HG02885 (cell line): ENCODE measurements around the gene ORM2.
A peak's percentile ranks its signal among the peaks of the same experiment; 100 is the strongest.

Experiments used
- ATAC-seq: cut with Tn5 transposase; IDR thresholded peaks from one replicate; pipeline ENCODE4 v1.9.1; 2021; ENCODE audit warnings: mild to moderate bottlenecking; ENCODE audit not compliant: unreplicated experiment, poor library complexity

Gene ORM2

GRCh38 chr9:114367772-114368569 lies 38.3 kb downstream of the ORM2 start:
- no peak for ATAC-seq

- ATAC-seq, result no peak
Measured at GRCh38 chr9:114369216-114370130, 39.8 kb downstream of the ORM2 start.

GRCh38 chr9:114370251-114370967 lies 40.7 kb downstream of the ORM2 start:
- no peak for ATAC-seq

- no peak for ATAC-seq
Measured at GRCh38 chr9:114370968-114371320, 41.3 kb downstream of the ORM2 start.

- no peak for ATAC-seq
Measured at GRCh38 chr9:114371343-114371944, 41.8 kb downstream of the ORM2 start.

- ATAC-seq, result no peak
Measured at GRCh38 chr9:114371973-114372917, 42.6 kb downstream of the ORM2 start.

- peak; percentile 88 for ATAC-seq
Measured at GRCh38 chr9:114372921-114373448, 43.3 kb downstream of the ORM2 start.

GRCh38 chr9:114373960-114374730 lies 44.5 kb downstream of the ORM2 start:
- ATAC-seq, result no peak

GRCh38 chr9:114374936-114375335 lies 45.3 kb downstream of the ORM2 start:
- ATAC-seq, result no peak

- no peak for ATAC-seq
Measured at GRCh38 chr9:114375386-114376175, 45.9 kb downstream of the ORM2 start.

- ATAC-seq, result no peak
Measured at GRCh38 chr9:114376586-114377445, 47.1 kb downstream of the ORM2 start.

GRCh38 chr9:114378016-114378415 lies 48.3 kb downstream of the ORM2 start:
- no peak for ATAC-seq

GRCh38 chr9:114378883-114379282 lies 49.2 kb downstream of the ORM2 start:
- ATAC-seq, result no peak
